Measurements from ENCODE around the gene ZNF280C. TPM values are rescaled to one million over a fixed set of nuclear protein-coding genes. Genes with fewer than 3 reads are reported as not detected.
"Not testable (repeated sequence)": the region's sequence is repeated elsewhere in the genome, so short reads cannot be mapped to it uniquely, and the experiment has no call there.

Gene ZNF280C, protein sequence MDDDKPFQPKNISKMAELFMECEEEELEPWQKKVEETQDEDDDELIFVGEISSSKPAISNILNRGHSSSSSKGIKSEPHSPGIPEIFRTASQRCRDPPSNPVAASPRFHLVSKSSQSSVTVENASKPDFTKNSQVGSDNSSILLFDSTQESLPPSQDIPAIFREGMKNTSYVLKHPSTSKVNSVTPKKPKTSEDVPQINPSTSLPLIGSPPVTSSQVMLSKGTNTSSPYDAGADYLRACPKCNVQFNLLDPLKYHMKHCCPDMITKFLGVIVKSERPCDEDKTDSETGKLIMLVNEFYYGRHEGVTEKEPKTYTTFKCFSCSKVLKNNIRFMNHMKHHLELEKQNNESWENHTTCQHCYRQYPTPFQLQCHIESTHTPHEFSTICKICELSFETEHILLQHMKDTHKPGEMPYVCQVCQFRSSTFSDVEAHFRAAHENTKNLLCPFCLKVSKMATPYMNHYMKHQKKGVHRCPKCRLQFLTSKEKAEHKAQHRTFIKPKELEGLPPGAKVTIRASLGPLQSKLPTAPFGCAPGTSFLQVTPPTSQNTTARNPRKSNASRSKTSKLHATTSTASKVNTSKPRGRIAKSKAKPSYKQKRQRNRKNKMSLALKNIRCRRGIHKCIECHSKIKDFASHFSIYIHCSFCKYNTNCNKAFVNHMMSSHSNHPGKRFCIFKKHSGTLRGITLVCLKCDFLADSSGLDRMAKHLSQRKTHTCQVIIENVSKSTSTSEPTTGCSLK
- polyA plus RNA-seq (ENCODE audit: insufficient read length in 3 of 3), result 1 to 10 TPM; 5.2 to 8.8 (median 7.0) TPM
- long read RNA-seq, donor 1, result 0 reads
- long read RNA-seq, donor 2, result 0 reads
- long read RNA-seq, donor 3, full-length matches to known transcripts, result 2 of 2 reads
- long read RNA-seq, donor 3, partial matches to known transcripts, result 0 of 2 reads
- long read RNA-seq, donor 3, other reads (novel, unspliced or antisense), result 0 of 2 reads
- long read RNA-seq, donor 4, result 0 reads
- long read RNA-seq, donor 5, result 0 reads
- long read RNA-seq, donor 6, result 0 reads
- long read RNA-seq, donor 7, result 0 reads
- long read RNA-seq, donor 8, result 0 reads
- long read RNA-seq, donor 9, full-length matches to known transcripts, result 1 of 1 reads
- long read RNA-seq, donor 9, partial matches to known transcripts, result 0 of 1 reads
- long read RNA-seq, donor 9, other reads (novel, unspliced or antisense), result 0 of 1 reads
- long read RNA-seq, donor 10, result 0 reads
- long read RNA-seq, donor 11, result 0 reads
- long read RNA-seq, donor 12, full-length matches to known transcripts, result 1 of 1 reads
- long read RNA-seq, donor 12, partial matches to known transcripts, result 0 of 1 reads
- long read RNA-seq, donor 12, other reads (novel, unspliced or antisense), result 0 of 1 reads
- long read RNA-seq, donor 13, result 0 reads
- long read RNA-seq, donor 14, result 0 reads
- long read RNA-seq, donor 15, result 0 reads
- long read RNA-seq, donor 16, full-length matches to known transcripts, result 1 of 1 reads
- long read RNA-seq, donor 16, partial matches to known transcripts, result 0 of 1 reads
- long read RNA-seq, donor 16, other reads (novel, unspliced or antisense), result 0 of 1 reads

DNA sequence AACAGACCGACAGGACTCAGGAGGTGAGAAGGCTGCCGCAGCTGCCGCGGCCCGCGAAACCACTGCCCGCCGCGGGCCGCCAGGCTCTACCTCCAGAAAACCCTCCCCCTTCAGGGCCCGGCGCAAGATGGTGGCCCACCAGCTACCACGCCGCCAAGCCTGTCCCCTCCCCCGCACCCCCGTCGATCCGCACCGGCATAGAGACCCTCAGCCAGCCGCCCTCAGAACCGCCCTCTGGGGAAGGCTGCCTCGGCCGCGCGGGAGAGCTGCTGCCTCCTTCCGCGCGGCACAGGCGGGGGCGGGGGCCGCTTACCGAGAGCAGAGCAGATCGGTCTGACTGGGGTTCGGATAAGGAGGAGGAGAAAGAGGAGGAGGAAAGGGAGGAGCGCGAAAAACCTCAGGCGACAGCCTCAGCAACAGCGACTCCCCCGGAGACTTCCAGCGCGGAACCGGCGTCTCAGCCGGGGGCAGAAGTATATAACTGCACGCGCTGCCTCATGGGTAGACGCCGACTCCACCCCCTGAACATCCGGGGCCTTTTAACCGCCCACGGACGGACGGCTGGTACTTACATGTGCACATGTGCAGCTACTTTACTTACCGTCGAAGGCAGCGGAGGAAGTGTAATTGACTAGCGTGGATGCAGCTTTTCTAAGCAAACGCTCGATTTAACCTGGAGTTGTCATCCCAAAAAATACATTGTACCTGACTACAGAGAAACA, at the start of gene ZNF280C:
ZNF280C (minus strand) TSS at position 451 of the 722 bp plus-strand sequence. CDS start 8,450 bp downstream, outside the sequence.
- peak; percentile 91 for DNase-seq

DNA sequence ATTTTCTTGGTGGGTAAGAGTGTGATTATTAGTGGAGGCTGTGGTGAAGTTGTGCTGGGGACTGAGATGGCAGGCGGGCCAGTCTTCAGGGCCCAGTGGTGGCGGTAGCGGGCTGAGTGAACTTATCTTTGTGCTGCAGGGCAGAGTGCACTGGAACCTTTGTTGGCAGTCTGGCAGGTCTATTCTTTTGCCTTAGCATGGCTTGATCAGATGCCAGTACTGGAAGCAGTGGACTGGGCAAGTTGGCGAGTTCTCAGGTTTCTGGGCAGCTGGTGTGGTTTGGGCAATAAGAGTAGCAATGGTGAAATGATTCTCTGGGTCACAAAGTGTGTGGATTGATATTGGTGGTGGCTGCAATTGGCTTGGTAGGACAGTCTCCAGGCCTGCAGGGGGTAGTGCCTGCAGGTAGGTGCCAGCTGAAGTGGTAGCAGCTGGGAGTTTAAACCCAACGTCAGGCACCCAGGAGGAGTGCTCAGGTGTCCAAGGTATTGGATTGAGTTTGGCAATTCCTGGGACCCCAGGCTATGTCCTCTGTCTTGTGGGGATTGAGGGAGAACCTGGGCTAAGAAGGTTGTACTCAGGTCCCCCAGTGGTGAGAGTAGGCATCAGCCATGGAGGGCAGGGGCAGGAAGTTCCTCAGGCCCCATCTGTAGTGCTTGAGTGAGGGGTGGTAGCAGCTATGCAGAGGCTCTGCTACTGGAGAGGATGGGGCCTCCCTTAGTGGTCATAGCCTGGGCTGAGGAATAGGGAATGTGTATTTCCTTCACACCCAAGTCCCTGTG, 36.1 kb upstream of the ZNF280C start:
- no peak for DNase-seq

DNA sequence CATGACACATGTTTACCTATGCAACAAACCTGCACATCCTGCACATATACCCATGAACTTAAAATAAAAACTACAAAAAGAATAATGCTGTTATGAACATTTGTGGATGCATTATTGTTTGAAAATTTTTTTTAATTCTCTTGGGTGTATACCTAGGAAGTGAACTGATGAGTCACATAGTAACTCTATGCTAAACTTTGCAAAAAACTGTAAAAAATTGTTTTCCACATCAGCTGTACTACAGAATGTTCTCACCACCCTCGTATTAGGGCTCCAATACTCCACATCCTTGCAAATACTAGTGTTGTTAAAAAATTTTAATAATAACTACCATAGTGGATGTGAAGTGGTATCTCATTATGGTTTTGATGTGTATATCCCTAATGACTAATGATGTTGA, 33.3 kb upstream of the ZNF280C start:
- no peak for DNase-seq

DNA sequence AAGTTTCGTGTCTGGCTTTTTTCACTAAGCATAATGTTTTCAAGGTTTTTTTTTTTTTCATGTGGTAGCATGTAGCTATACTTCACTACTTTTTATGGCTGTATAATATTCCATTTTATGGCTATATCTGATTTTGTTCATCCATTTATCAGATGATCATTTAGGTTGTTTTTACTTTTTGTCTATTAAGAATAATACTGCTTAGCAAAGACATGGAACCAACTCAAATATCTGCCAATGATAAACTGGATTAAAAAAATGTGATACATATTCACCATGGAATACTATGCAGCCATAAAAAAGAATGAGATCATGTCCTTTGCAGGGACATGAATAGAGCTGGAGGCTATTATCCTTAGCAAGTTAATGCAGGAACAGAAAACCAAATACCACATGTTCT, 32.7 kb upstream of the ZNF280C start:
- DNase-seq, result no peak

DNA sequence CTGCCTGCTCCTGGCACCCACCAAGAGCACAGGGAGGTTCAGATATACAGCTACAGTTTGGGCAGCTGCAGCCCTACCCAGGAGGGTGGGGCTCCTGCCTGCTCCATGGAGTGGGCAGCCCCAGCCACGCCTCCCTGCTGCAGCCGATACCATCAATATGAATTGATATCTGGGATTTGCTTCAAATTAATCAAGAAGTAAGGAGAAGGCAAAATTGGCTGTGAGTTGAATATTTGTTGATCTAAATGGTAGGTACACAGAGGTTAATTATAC, 31.2 kb upstream of the ZNF280C start:
- no peak for DNase-seq

DNA sequence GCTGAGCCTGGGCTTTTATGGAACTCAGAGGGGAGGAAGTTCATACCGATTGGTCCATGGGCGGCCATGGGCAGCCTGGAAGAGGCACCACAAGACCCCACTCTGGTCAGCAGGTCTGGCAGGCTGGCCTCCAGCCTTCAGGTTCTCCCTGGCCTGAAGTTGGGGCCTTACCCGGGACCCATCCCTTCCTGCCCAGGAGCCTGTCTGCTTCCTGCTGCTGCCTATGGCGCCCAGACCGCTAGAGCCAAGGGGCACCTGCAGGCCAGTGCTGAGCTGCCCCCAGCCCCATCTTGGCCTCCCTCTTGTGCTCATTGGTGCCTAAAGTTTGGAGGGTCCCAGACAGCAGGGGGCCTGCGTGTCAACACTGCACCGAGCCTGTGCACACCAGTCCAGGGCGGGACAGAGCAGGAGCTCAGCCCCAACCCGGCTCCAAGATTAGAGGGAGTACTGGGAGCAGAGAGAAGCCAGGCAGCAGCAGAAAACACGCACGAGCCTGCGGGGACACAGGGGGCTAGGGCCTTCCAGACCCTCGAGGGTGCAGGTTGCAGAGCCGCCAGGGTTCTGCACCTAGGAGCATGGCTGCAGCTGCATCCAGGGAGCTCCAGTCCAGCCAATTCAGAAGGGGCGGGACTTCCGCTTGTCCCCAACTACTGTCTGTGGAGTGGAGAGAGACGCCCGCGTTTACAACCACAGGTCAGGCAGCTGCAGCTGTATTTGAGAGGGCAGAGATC, 30.7 kb upstream of the ZNF280C start:
- no peak for DNase-seq

DNA sequence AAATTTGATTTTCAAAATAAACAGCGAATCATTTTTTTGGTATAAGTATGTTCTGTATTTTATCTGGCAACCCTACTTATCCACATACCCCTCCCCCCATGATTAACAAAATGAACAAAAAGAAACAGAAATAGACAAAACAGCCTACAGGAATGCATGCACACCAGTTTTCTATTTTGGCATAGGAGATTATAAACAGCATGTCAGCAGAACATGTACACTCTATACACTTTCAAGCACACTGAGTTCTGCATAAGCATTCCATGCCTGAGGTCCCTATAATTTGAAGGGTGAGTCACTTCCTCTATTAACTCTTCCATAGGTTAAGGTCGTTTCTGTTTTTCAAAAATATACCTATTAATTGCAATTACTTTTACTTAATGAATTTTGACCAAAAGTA, 28.0 kb upstream of the ZNF280C start:
- no peak for DNase-seq

DNA sequence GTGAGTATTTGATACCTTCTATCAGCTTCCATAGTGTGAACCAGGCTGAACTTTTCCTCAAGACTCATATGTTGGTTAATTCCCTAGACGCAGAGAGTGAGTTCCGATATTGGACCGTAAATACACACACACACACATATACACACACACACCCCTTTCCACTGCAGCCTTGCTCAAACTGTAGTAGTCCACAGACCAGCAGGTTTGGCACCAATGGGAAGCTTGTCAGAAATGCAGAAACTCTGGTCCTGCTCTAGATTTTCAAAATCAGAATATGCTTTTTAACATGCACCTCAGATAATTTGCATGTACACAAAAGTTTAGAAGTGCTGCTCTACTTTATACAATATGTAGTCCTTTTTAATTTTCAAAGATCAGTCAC, 27.6 kb upstream of the ZNF280C start:
- no peak for DNase-seq

DNA sequence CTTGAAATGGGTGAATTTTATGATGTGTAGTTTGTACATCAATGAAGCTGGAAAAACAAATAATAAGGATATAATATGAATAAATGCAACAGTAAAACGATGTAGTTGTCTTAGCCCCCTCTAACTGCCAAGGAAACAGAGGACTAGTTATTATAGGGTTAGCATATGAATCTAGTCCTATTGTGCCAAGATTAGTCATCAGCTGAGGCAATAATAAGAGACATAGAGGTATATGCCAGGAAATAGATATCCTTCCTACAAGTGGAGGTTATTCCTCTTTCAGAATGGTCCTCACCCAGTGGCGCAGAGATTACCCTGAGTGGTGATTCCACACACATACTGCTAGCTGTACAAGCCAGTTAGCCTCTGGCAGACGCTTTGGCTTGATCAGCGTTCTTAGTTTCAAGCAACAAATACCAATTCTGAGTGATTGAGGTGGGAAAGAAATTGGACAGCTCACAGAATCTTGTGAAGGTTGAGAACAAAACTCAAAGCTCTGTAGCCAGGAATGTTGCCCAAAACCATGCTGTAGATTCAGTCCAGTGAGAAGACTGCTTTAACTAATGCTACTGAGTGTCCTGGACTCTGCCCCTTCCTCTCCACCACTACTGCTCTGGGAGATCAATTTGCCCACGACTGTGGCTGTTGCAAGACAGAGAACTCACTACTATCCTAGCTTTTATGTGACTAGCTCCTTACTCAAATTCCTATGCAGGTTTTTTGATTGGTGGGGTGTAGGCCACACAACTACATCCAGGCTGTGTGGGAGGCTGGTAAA, 27.0 kb upstream of the ZNF280C start:
- no peak for DNase-seq

DNA sequence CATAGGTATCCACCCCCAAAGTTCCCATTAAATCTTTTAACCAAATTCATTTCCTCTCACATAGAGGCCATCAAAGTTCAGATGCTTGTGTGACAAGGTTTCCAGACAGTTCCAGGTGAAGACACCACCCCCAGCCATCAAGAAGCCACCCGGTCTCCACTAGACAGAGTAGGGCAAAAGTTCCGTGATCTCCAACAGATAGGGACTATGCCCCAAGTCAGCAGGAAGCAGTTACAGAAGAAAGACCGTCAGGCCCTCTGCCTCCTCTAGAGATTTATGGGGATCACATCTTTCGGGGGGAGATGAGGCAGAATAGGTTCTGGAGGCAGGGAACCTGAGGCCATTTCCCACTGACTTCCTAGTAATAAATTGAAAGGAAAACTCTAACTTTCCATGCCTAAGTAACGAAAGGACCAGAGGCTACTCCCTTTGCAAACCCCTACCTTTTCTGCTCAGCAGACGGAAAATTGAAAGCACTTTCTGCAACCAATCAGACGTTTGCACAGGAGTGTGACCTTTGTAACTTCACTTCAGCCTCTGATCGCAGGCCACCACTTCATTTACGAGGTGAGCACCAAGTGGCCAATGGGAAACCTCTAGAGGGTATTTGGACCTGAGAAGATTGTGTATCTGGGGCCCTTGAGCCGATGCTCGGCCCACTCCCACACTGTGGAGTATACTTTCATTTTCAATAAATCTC, 18.5 kb upstream of the ZNF280C start:
- DNase-seq, result no peak

DNA sequence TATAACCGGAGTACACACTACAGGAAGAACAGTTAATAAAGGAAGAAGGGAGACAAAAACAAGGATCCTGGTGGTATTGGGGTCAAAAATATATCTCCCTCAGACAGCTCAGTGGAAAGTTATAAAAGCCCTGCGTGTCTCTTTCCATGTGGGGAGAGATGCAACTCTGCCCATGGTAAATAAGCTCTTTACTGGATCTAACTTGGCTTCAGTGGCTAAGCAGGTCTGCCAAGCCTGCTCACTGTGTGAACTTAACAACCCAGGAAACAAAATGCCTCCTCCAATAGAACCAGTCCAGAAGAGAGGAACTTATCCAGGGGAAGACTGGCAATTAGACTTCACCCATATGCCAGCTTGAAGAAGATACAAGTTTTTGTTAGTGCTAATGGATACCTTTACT, 17.0 kb upstream of the ZNF280C start:
- DNase-seq, result no peak

DNA sequence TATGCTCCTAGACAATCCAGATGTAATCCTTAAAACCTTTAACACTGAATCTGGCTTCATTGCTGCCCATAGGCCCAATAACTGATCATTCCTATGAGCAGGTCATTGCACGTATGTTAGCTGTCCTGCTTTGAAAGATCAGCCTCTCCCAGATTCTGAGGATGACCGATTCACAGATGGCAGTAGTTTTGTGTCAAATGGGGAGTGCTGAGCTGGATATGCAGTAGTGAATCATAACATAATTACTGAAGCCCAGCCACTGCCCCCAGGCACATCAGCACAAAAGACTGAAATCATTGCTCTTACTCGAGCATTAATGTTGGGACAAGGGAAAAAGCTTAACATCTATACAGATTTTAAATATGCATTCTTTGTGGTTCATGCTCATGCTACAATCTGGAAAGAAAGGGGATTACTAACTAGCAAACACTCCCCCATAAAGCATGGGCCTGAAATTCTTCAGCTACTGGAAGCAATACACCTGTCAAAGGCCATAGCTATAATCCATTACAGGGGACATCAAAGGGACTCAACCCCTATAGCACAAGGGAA, 16.4 kb upstream of the ZNF280C start:
- DNase-seq, result no peak

DNA sequence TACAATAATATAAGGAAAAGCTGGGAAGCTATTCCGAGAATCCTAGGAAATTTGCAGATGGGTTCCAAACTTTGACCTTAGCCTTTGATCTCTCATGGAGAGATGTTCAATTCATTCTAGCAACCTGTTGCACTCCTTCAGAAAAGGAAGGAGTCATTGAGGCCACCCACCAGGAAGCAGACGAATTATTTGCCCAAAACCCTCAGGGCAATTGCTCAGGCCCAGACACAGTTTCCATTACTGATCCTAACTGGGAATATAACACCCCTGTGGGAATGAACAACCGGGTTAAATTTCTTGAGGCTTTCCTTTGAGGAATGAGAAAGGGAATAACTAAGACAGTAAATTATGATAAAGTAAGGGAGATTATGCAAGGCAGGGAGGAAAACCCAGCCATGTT, 13.5 kb upstream of the ZNF280C start:
- no peak for DNase-seq

DNA sequence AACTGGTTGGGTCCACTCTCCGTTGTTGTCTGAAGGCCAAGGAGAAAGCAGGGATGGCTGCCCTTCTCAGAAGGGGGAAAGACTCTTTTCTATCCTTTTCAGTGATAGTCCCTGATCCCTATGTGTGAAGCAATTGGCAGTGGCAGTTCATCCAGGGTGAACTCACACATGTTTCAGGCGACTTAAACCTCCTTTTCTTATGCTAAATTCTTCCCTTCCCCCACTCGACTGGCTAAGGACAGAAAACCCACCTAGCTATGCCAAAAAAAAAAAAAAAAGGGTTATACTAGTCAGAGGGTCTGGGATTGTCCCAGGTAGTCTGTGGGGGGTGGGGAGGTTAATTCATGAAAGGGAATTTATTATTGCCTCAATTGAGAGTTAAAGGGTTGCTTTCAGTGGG, 12.2 kb upstream of the ZNF280C start:
- DNase-seq, result no peak

DNA sequence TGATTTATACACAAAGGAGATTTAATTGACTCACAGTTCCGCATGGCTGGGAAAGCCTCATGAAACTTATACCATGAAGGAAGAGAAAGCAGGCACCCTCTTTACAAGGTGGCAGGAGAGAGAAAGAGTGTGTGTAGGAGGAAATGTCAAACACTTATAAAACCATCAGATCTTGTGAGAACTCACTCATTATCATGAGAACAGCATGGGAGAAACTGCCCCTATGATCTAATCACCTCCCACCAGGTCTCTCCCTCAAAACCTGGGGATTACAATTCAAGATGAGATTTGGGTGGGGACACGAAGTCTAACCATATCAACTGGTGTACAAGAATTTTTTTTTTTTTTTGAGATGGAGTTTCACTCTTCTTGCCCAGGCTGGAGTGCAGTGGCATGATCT, 3.6 kb upstream of the ZNF280C start:
- DNase-seq, result not testable (repeated sequence)

DNA sequence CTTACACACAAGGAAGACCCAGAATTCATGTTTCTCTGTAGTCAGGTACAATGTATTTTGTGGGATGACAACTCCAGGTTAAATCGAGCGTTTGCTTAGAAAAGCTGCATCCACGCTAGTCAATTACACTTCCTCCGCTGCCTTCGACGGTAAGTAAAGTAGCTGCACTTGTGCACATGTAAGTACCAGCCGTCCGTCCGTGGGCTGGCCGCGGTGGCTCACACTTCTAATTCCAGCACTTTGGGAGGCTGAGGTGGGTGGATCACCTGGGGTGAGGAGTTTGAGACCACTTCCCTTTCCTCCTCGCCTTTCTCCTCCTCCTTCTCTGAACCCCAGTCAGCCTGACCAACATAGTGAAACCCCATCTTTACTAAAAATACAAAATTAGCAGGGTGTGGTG, 692 bp upstream of the ZNF280C start:
- not testable (repeated sequence) for DNase-seq

DNA sequence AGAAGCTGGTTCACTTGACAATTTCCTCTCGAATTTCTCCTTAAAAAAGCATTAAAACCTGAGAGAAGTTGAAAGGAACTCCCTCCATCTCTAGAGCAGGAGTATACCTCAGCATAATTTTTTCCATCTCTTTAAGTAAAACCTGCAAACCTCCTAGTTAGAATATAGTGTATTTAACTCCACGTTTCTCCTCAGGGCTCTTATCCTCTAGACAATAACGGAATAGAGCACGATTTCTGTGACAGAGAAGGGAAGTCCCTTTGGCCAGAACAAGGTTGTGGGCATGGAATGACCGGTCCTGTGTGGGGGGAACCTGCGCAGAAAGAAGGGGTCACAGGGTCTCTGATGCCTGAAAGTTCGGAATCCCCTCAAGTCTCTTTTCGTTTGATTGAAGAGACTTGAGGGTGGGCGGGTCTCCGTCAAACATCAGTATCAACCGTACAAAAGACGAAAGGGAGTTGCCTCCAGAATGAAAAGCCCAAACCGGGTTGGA, 697 bp downstream of the ZNF280C start:
- DNase-seq, result peak; percentile 15

DNA sequence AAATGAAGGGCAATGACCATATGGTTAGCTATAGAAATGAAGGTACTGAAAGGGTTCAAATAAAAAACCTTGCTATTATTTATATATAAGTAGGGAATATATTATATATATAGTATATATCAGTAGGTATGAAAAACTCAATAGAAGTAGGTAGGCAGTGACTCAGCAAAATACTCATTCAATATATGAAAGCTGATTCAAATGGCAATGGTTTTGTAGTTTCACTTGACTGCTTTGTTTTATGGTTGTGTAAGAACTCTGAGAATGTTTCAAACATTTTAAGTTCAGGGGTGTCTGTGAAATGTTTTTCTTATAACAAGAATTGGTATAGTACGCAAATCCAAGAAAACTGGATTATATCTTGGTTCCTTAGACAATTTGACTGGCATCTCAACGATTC, 4.1 kb downstream of the ZNF280C start:
- DNase-seq, result no peak
